ENCODE results near the gene NPR2.

The NPR2 gene

DNA sequence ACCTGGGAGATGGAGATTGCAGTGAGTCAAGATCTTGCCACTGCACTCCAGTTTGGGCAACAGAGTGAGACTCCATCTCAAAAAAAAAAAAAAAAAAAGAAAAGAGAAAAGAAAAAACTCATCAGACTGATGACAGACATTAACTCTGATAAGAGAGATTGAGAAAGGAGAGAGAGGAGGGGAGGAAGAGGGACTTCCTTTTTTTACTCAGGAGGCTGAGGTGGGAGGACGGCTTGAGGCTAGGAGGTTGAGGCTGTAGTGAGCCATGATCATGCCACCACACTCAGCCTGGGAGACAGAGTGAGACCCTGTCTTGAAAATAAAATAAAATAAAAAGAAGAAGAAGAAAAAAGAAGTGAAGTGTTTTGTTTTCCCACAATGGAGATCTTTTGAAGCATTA, 27.6 kb upstream of the NPR2 start:
- no peak for DNase-seq (ENCODE audit: low read depth)

DNA sequence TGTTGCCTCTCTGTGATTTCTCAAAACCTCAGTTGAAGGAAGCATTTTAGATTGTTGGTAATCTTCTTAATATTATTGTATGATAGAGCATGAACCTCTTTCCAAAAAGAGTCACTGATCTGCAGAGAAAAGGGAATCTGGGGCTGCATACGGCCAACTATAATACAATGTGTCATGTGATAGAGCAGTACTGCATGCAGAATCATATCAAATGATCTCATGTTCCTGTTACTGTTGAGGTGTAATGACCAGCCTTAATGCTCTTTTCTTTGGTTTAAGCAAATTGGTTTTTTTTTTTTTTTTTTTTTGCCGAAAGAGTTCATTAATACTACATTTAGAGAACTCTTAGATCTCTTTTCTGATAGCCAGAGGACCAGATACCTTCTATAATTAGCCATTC, 24.4 kb upstream of the NPR2 start:
- no peak for DNase-seq (ENCODE audit: low read depth)

DNA sequence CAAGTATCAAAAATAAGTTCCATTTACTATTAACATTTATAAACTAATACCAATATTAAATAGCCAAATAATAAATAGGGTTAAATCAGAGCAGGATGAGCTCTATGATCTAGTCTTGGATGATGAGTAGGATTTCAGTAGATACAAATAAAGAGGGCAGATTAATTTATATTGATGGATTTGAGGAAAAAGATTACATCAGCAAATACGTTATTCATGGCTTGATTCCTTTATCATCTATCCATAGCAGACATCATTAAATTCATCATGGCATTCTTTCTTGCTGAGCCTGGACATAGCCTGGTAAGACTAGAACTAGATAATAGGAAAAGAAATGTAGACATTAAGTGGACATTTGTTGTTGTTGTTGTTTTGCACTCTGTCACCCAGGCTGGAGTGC, 23.9 kb upstream of the NPR2 start:
- DNase-seq (ENCODE audit: low read depth): no peak

DNA sequence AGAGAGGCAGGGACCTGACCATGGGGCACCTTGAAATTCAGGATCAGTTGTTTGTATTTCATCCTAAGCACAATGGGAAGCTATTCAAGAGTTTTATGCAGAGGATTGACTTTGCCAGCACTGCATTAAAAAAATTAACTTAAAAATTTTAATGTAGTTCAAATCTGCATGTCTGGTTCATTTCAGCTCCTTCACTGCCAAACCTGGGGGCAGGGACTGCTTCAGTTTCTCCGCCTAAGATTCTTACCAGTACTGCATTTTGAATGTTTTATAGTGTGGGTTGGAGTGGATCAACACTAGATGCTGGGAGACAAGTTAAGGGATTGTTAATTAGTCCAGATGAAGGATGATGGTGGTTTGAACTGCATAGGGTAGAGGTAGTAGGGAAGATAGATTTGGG, 21.6 kb upstream of the NPR2 start:
- no peak for DNase-seq (ENCODE audit: low read depth)

- DNase-seq (ENCODE audit: low read depth): no peak
These were observed 20.3 kb upstream of the NPR2 start for GRCh38 chr9:35771075-35771433.

DNA sequence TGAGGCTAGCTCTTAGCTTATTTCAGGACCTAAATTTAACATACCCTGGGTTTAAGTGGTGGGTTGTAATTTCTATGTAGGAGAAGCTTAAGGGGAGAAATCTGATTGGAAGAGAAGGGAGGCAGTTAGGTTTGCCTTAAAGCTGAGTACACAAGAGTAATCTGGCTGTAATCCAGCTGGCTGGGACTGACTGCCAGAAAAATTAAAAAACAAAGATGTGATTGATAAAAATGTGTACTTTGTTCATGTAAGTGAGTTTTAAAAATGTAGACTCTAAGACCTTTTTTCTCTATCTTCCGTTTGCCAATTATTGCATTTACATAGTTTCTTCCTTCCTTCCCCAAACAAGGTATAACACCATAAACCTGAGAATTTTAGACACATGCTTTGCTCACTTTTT, 19.9 kb upstream of the NPR2 start:
- no peak for DNase-seq (ENCODE audit: low read depth)

- no peak for DNase-seq (ENCODE audit: low read depth)
These were observed 19.4 kb upstream of the NPR2 start for GRCh38 chr9:35771943-35772342.

DNA sequence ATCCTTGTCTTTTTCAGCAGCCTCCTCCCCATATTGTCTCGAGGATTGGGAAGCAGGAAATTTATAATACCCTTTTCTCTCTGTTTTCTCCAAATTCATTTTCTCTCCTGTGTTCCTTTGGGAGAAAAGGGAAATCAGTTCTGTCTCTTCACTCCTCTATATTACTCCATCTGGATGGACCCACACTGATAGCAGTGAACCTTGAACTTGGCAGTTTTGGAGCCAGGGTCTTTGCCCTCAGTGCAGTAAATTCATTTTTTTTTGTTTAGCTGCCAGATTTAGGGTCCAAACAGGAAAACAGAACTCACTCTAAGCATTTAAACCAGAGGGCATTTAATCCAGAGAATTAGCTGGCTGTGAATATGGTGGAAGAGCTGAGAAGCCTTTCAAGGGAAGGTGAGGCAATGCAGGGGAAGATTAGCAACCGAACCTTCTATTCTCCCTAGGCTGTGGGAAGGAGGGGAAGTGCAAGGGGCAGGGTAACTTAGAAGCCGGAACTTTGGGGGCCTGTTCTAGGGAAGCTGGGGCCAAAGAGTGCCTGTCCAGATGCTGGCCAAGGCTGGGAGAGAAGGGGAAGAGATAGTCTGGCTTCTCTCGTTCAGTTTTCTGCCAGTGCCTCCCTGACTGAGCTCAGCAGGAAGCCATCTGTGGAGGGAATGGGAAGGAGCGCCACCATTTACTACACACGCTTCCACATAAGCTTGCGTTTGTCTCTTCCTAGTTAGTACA, 16.3 kb upstream of the NPR2 start:
- no peak for DNase-seq (ENCODE audit: low read depth)

DNA sequence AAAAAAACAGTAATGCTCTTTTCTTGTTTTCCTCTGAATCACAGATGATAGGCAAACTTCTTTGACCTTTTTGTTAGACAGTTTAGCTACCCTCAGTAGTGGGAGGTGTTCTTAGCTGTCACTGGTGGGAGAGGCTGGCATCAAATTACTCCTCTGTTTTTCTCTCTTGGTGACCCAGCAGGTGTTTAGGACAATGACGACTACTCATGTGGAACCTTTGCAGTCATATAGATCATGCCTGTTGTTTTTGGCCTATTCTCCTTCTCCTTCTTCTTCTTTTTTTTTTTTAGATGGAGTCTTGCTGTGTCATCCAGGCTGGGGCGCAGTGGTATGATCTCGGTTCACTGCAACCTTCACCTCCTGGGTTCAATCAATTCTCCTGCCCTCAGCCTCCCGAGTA, 15.4 kb upstream of the NPR2 start:
- DNase-seq (ENCODE audit: low read depth): no peak

DNA sequence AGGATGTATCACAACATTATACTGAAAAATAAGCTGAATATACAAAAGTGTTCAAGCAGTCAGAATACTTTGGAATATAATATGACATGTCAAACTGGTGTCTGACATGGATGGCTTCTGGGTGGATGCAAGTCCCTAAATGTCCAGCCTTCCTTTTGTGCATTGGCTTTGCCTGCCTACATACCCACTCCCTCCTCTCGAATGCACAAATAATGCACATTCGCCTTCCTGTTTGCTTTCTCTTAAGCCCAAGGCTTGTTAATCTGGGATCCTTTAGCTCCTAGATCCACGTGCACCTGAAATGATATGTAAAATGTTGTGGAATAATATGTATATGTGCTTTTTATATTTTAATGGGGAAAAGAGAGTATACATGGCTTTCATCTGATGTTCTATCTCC, 12.9 kb upstream of the NPR2 start:
- no peak for DNase-seq (ENCODE audit: low read depth)

- DNase-seq (ENCODE audit: low read depth): no peak
These were observed 10.3 kb upstream of the NPR2 start for GRCh38 chr9:35781066-35781465.

- no peak for DNase-seq (ENCODE audit: low read depth)
These were observed 8.0 kb upstream of the NPR2 start for GRCh38 chr9:35783418-35783817.

DNA sequence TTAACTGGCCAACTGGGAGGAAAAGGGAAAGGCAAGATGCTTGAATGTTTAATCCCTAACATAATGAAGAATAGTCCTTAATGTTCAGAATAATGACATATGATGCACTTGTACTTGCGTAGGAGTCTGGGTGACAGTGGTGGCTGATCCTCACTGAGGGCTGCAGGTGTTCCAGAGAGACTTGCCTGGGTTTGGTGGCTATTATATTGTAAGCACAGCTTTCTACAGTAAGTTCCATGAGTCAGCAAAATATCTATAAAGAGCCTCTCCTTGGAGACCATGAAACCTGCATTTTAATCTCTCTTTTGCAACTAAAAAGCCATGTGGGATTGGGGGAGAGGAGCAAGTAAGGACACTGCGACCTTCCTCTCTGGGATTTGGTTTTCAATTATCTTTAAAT, 1.9 kb upstream of the NPR2 start:
- no peak for DNase-seq (ENCODE audit: low read depth)

- DNase-seq (ENCODE audit: low read depth): no peak
These were observed 1.4 kb upstream of the NPR2 start for GRCh38 chr9:35790025-35790384.

- DNase-seq (ENCODE audit: low read depth): peak; percentile 60
These were observed 750 bp upstream of the NPR2 start for GRCh38 chr9:35790385-35791296.

DNA sequence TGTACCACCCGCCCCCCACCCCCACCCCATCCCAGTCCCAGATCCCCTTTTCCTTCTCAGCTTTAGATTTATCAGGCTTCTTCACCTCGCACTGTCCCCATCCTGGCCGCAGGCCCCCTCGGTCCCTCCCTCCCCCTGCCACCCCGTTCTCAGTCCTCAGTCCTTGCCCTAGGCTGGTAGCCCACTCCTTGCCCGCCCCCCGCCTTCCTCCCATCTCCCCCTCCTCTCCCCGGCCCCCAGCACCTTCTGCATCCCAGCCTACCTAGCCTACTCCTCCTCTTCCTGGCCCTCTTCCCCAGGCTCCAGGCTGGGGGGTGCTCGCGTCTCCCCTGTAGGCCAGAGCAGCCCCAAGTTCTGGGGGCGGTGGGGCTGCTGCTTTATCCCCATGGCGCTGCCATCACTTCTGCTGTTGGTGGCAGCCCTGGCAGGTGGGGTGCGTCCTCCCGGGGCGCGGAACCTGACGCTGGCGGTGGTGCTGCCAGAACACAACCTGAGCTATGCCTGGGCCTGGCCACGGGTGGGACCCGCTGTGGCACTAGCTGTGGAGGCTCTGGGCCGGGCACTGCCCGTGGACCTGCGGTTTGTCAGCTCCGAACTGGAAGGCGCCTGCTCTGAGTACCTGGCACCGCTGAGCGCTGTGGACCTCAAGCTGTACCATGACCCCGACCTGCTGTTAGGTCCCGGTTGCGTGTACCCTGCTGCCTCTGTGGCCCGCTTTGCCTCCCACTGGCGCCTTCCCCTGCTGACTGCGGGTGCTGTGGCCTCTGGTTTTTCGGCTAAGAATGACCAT, 828 bp downstream of the NPR2 start:
- no peak for DNase-seq (ENCODE audit: low read depth)

DNA sequence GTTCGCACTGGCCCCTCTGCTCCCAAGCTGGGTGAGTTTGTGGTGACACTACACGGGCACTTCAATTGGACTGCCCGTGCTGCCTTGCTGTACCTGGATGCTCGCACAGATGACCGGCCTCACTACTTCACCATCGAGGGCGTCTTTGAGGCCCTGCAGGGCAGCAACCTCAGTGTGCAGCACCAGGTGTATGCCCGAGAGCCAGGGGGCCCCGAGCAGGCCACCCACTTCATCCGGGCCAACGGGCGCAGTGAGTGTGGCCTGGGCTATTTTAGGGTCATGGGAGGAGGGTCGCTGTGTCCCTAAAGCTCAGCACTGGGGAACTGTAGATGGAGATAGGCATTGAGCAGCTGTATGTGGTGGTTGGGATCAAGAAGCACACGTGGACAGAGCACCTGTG, 1.4 kb downstream of the NPR2 start:
- DNase-seq (ENCODE audit: low read depth): no peak

DNA sequence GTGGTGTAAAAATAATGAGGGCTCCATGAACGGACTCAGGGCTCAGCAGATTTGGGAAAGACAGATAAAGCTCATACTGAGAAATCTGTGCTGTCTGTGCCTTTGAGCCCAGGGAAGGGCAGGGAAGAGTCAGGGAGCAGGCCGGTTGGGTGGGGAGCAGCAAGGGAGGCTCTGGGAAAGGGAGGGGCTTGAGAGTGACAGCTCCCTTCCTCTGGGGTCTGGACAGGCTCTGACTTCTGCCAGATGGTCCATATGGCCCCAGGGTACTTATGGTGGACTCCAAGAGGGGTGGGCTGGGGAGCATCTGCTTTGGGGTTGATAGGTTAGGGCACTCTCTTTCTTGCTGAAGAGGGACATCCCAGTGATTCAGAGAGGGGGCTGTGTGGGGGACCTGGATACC, 2.1 kb downstream of the NPR2 start:
- DNase-seq (ENCODE audit: low read depth): no peak

DNA sequence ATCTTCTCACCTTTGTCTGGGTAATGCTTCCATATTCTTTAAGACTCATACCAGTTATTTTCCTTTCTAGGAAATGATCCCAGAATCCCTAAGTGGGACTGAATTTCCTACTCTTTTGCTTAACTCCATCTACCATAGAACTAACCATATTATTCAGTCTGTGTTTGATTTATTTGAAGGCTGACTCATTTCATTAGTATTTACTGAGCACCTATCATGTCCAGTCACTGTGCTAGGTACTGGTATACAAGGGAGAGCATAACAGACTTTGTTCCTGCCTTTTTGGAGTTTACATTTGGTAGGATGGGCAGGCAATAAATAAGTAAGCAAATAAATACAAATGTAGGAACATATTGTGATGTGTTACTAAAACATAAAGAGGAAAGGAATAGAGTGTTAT, 4.3 kb downstream of the NPR2 start:
- no peak for DNase-seq (ENCODE audit: low read depth)

DNA sequence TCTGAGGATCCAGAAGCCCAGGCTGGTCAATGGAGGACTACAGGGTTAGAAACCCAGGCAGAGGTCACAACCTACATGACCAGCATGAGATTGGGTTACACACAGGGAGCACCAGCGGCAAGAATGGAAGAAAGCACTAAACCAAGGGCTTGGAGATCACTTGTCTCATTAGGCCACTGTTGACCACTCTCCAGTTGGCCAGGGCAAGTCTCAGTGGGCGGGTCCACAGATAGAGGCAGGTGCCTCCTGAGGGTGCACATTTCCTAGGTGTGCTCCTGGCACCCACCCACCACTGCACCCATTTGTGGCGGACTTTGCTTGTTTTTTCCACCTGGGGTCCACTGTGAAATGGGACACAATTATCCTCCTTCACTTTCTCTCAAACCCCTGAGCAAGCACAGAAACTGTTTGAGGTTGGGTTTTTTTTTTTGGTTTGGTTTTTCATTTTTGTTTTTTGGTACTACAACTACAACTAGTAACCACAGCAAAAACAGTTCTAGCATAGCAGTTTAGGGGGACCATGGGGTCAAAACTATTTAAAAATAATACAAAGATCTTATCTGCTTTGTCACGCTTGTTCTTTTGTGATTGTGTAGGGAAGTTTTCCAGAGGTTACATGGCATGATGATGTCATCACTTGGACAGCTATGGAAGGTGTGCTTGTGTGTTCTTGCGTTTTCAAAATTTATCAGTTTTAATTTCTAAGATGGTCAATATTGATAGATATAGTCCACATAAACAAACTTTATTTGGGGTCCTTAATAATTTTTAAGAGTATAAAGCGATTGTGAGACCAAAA, 6.1 kb downstream of the NPR2 start:
- DNase-seq (ENCODE audit: low read depth): no peak

- no peak for DNase-seq (ENCODE audit: low read depth)
These were observed 7.4 kb downstream of the NPR2 start for GRCh38 chr9:35798658-35799374.

Data from non-pigmented ciliary epithelial cell (primary cell).